BJ (cell line): ENCODE results near the gene PDZD2. TPM values are rescaled to one million over a fixed set of nuclear protein-coding genes. Genes with fewer than 3 reads are reported as not detected.

Experiments used
- CTCF ChIA-PET: fragments of 350-600 bp; formaldehyde crosslinking; extraction: SDS; loops from one replicate; lab custom pipeline; 2021; ENCODE audit warnings: antibody characterized with exemption, inconsistent platforms; lab: Yijun Ruan, JAX
- POLR2A ChIA-PET: fragments of 300-600 bp; sonication (Branson Sonifier 250); formaldehyde crosslinking; extraction: SDS; loops from one replicate; lab custom pipeline; 2021; ENCODE audit warnings: antibody characterized with exemption; lab: Charles Lee
- DNase-seq: peaks from one replicate; pipeline ENCODE4 v3.0.0-alpha.2; 2011; ENCODE audit warnings: low read depth
- H3K27me3 ChIP-seq: 2 replicates; pipeline ENCODE4 v1.6.0; 2011; ENCODE audit warnings: low read length; ENCODE audit not compliant: control insufficient read depth, insufficient read depth
- H3K36me3 ChIP-seq: 2 replicates; pipeline ENCODE4 v1.5.1; 2011; ENCODE audit warnings: low read length; ENCODE audit not compliant: control insufficient read depth, insufficient read depth
- H3K4me3 ChIP-seq: 2 replicates; pipeline ENCODE4 v1.5.1; 2011; ENCODE audit warnings: low read depth, mild to moderate bottlenecking, control low read depth, low read length
- CTCF ChIP-seq: IDR thresholded peaks from 2 replicates; pipeline ENCODE4 v1.5.1; 2011; ENCODE audit warnings: low read depth, mild to moderate bottlenecking, control low read depth, inconsistent platforms, low read length, moderate library complexity; ENCODE audit not compliant: insufficient read depth
- polyA plus RNA-seq: library from polyadenylated mRNA; depleted of rRNA; stranded (reverse); fragments of >200 nt; gene quantifications from 2 replicates; pipeline ENCODE4 v1.2.3, GENCODE V29; 2011

The PDZD2 gene
- polyA plus RNA-seq, 1 experiment = 0.06 TPM

GRCh38 chr5:31663519-31663918, 24.6 kb downstream of the PDZD2 start:
- H3K27me3 ChIP-seq = no peaks in the 10 kb centered on the region
- ChIA-PET CTCF (no interaction called here), POLR2A (no interaction called here)
- no peak overlapping the region for H3K4me3 ChIP-seq
- TF ChIP-seq CTCF = no peak
- no peak for DNase-seq
- no peaks in the 10 kb centered on the region for H3K36me3 ChIP-seq

- CTCF ChIA-PET = no interaction called here
- no peak for TF ChIP-seq CTCF
These were observed 25.6 kb downstream of the PDZD2 start for GRCh38 chr5:31664566-31664965.

GRCh38 chr5:31671339-31671741, 32.4 kb downstream of the PDZD2 start:
- H3K27me3 ChIP-seq = peaks cover 3% of the 10 kb centered on the region; the same call in 1 of the 2 replicates
- no peaks in the 10 kb centered on the region for H3K36me3 ChIP-seq
- DNase-seq = no peak
- ChIA-PET CTCF (no interaction called here), POLR2A (no interaction called here)
- TF ChIP-seq CTCF = no peak
- no peak overlapping the region for H3K4me3 ChIP-seq

More at GRCh38 chr5:31664566-31664965, 25.6 kb downstream of the PDZD2 start:
- H3K27me3 ChIP-seq = no peaks in the 10 kb centered on the region
- H3K4me3 ChIP-seq = no peak overlapping the region
- POLR2A ChIA-PET = no interaction called here
- H3K36me3 ChIP-seq = no peaks in the 10 kb centered on the region
- no peak for DNase-seq

- TF ChIP-seq CTCF = no peak
- Histone ChIP-seq H3K36me3 (no peaks in the 10 kb centered on the region), H3K4me3 (no peak overlapping the region), H3K27me3 (peaks cover 3% of the 10 kb centered on the region; the same call in 1 of the 2 replicates)
- no peak for DNase-seq
- CTCF ChIA-PET = no interaction called here
- POLR2A ChIA-PET = no interaction called here
These were observed 35.5 kb downstream of the PDZD2 start for GRCh38 chr5:31674371-31674951.

GRCh38 chr5:31675472-31675871, 36.5 kb downstream of the PDZD2 start:
- Histone ChIP-seq H3K27me3 (peaks cover 3% of the 10 kb centered on the region; the same call in 1 of the 2 replicates), H3K4me3 (no peak overlapping the region), H3K36me3 (no peaks in the 10 kb centered on the region)
- no peak for DNase-seq
- CTCF ChIA-PET = no interaction called here
- TF ChIP-seq CTCF = no peak
- POLR2A ChIA-PET = no interaction called here
